HS-5 (cell line): Measurements from ENCODE around the gene KIF1B.
"Not testable (repeated sequence)": the region's sequence is repeated elsewhere in the genome, so short reads cannot be mapped to it uniquely, and the experiment has no call there.

Experiments used
- DNase-seq: peaks from one replicate; pipeline ENCODE4 v3.0.0-alpha.2; 2012; ENCODE audit warnings: low read depth

Gene KIF1B

DNA sequence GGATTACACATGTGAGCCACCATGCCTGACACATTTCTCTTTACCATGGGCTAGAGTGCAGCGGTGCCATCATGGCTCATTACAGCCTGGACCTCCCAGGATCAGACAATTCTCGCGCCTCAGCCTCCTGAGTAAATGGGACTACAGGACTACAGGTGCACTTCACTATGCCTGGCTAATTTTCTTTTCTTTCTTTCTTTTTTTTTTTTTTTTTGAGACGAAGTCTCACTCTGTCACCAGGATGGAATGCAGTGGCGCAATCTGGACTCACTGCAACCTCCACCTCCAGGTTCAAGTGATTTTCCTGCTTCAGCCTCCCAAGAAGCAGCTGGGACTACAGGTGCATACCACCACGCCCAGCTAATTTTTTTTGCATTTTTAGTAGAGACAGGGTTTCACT is 14.8 kb upstream of the KIF1B start:
- DNase-seq = no peak

DNA sequence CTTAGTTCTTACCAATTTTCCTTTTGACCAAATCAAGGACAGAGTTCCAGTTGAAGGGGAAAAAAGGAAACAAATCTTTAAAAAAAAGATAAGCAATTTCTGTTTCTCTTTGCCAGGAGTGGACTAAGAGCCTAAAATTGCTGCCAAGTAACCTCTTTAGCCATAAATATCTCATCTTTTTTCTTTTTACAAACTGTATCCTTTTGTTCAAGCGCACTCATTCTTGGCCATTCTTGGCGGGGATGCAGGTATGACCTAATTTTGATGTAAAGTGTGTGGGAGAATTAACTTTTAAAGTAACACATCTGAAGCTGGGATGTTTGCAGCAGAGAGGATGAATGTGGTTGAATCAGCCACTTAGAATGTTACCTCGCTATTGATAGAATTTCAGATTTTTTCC is 13.4 kb upstream of the KIF1B start:
- DNase-seq = no peak

DNA sequence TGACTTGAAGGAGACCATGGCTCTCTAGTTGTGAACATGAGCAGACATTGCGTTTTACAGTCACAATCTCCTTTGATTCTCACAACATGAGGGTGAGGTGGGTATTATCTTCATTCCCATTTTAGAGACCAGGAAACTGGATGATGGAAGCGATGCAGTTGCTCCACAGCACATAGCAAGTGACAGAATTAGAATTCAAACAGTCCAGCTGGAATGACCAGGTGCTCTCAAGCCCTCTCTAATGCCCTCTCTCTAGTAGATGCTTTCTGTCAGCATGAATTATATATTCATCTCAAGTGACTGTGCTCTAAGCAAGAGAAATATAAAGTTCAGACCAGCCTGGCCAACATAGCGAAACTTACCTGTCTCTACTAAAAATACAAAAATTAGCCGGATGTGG is 9.8 kb upstream of the KIF1B start:
- no peak for DNase-seq

DNA sequence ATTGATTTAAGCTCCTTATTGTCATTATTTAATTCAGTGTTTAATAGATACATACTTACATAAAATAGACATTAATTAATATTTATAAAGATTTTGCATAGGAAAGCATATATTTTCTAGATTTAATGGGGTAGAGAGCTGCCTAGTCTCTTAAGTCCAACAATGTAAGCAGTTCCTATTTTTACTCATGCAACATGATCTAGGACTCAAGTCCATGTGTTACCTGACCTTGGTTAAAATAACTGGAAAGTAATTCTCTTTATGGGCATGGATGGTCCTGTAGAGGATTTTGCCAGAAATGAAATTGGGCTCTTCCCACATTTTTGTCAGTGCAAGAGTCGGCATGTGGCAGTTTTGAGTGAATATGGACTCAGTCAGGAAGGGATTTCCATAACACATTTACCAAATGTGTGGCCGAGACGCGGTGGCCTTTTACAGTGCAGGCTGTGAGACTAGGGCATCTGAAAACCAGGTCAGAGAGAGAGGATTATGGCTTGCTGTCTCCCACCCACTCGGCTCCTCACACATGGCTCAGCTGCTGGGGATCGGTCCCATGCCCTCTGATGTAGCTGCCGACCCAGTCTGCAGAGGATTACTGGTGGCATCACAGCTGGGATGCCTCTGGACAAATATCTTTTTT is 6.2 kb upstream of the KIF1B start:
- DNase-seq = no peak

DNA sequence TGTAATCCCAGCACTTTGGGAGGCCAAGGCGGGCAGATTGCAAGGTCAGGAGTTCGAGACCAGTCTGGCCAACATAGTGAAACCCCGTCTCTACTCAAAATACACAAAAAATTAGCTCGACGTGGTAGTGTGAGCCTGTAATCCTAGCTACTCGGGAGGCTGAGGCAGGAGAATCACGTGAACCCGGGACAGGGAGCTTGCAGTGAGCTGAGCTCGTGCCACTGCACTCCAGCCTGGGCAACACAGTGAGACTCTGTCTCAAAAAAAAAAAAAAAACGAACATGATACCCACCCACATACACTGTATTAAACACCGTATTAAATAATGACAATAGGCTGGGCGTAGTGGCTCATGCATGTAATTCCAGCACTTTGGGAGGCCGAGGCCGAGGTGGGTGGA is 5.2 kb upstream of the KIF1B start:
- DNase-seq = not testable (repeated sequence)

DNA sequence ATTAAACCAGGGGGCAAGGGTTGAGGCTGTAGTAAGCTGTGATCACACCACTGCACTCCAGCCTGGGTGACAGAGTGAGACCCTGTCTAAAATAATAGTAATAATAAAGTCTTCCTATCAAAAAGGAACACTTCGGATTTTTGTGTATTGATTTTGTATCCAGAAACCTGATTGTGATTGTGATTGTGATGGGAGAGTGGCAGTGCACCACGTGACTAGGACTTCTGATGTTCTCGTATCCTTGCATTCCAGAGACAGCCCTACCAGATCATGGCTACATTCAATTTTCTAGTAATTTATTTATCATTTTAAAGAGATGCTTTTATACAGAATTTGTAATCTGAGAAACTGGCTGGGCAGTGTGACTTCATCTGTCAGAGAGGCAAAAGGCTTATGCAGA is 2.6 kb upstream of the KIF1B start:
- DNase-seq = no peak

DNA sequence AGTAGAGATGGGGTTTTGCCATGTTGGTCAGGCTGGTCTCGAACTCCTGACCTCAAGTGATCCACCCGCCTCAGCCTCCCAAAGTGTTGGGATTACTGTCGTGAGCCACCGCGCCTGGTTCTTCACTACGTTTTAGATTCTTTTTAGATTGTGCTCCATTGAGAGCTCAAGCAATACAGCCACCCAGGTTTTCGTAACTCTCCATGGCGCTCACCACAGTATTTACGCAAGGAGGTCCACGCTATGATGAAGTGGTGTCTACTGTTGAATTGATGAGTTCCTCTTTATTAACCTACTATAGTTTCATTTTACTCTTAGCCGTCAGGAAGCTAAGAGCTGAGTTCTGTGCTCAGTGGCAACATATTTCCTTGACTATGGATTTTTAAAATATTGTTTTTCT is 1.8 kb upstream of the KIF1B start:
- no peak for DNase-seq

DNA sequence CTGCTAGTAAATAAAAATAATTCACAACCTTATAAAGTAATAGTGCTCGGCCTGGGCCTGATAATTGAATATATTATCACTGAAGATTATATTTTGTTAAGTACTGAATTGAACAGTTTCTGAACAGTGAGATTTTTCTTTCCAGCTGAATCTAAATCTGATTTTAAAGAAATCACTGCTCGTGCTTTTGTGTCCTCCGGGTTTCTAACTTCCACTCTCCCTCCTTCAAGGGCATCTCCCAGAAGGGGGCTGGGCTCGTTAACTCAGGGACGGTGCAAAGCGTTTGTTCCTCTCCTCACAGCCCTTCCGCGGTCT is 823 bp upstream of the KIF1B start:
- no peak for DNase-seq

DNA sequence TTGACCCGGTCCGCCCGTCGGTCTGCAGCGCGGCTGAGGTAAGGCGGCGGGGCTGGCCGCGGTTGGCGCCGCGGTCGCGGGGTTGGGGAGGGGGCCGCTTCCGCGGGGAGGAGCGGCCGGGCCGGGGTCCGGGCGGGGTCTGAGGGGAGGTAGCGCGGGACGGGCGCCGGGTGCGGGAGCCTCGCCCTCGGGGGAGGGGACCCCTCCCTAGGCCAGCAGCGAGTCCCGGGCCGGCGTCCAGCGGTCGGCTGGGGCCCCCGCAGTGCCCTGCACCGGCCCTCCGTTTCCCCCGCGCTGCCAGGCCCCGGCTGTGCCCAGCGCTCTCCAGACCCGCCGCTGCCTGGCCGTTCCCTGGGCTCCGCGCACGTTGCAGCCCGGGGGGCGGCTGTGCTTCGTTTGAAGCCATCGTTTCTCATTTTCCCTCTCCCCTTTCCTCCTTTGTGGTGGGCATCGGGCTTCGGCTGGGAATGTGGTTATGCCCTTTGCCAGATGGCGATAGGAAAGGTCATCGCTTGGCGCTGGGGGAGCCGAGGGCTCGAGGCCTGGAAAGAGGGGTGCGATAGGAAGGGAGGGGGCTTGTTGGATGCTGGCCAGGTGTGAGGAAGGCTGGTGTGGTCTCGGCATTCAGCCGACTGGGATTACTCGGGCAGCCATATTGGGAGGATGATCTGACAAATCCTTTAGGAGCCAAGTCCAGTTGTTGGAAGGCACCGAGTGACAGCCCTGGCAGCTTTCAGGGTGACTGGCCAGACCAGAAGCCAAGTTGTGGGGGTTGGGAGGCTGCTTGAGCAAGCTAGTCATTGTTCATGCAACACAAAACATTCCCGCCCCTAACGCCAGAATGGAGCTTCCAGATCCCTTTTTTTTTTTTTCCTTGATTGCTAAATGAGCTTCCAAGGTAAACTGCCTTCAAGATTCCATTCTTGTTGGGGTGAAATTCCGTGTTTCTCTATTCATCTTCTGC is 753 bp downstream of the KIF1B start:
- DNase-seq = peak; percentile 88

DNA sequence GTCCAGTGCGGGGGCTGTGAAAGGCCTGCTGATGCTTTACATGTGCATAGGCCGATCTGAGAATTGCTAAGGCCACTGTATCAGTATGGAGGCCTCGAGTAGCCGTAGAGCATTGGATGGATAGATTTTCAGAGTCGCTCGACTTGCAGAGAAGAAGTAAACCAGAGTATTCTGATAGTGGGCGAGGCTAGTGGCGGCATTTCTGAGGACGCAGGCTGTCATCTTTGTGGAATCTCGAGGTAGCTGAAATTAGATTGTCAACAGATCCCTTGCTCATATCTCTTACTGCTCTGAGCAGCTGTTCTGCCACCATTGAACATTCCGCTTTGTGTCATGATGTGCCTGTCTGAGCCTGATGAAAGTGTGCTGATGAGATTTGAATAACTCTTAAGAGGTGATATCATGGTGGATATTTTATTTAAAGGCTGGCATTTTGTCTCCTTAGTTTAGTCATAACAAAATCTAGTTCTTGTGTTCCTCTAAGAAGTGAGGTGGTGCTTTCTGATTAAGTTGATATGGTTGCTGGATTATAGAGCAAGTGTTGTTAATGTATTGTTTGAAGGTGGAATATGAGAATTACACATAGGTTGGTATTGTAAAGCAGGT is 1.5 kb downstream of the KIF1B start:
- DNase-seq = no peak

DNA sequence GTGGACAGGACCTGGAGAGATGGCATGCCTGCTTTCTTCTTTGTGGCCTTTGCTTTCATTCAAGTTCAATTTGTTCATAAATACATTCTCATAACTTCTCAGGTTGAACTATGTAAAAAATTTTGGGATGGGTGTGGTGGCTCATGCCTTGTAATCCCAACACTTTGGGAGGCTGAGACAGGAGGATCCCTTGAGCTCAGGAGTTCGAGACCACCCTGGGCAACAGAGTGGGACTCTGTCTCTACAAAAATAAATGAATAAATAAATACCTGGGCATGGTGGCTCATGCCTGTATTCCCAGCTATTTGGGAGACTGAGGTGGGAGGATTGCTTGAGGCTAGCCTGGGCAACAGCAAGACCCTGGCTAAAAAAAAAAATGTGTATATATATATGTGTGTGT is 2.1 kb downstream of the KIF1B start:
- no peak for DNase-seq

GRCh38 chr1:10213186-10213705 is 2.9 kb downstream of the KIF1B start:
- no peak for DNase-seq

GRCh38 chr1:10216090-10216749 is 5.8 kb downstream of the KIF1B start:
- DNase-seq = no peak

- no peak for DNase-seq
Measured at GRCh38 chr1:10217748-10218441, 7.5 kb downstream of the KIF1B start.

DNA sequence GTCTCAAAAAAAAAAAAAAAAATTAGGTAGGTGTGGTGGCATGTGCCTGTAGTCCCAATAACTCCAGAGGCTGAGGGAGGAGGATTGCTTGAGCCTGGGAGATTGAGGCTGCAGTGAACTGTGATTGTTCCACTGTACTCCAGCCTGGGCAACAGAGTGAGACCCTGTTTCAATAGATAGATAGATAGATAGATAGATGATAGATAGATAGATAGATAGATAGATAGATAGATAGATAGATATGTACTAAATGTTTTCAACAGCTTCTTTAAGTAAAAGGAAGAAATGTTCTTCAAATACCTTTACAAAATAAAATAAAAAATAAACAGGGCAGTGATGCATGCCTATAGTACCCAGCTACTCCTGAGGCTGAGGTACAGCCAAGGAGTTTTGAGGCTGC is 9.8 kb downstream of the KIF1B start:
- DNase-seq = no peak

GRCh38 chr1:10220657-10221056 is 10.3 kb downstream of the KIF1B start:
- not testable (repeated sequence) for DNase-seq

DNA sequence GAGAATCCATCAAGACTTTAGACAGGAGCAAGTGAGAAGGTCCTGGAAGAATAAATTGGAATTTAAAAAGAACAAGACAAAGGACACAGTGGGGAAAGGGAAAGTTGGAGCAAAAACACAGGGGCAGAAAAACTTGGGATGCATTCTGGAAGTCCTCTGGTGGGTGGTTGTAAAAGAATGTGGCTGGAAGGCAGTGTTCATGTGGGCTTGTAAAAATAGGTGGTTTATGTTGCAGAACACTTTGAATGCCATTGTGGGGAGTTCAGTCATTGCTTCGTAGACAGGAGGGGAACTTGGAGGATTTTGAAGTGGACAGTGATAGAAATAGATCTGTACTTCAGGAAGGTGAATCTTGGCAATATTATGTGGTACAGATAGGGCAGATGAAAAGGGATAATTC is 15.2 kb downstream of the KIF1B start:
- no peak for DNase-seq

DNA sequence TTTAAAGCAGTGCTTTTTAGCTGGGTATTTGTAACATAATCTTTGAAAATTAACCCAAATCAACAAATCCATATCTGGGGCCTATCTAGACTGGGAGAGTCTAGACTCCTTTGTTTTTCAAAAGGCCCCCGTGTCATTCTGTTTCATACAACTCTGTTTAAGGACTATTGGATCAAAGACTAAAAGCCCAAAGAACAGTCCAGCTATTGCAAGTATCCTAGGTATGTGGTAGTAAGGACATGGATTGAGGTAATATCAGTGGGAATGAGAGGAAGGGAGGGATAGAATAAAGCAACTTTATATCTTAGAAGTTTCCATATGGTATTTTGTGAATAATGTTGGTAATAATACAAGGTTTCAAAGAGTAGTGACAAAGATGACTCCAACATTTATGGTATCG is 18.2 kb downstream of the KIF1B start:
- DNase-seq = no peak

DNA sequence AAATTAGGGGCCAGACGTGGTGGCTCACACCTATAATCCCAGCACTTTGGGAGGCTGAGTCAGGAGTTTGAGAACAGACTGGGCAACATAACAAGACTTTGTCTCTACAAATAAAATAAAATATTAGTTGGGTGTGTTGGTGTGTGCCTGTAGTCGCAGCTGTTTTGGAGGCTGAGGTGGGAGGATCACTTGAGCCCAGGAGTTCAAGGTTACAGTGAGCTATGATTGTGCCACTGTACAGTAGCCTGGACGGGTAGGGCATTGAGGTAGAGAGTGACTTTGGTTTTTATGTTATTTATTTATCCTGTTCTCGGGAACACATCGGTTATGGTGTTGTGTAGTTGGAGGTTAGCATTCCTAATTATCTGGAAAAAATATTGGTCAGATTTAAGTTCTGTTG is 19.5 kb downstream of the KIF1B start:
- no peak for DNase-seq

- no peak for DNase-seq
Measured at GRCh38 chr1:10232163-10232562, 21.8 kb downstream of the KIF1B start.

- DNase-seq = no peak
Measured at GRCh38 chr1:10236405-10237156, 26.2 kb downstream of the KIF1B start.
